SHP77 treated with DMSO at 0.1 percent for 48 hours (cell line): Measurements from ENCODE around the gene TRIB2.

Source experiments
- DNase-seq: peaks from one replicate; lab custom pipeline; 2025; lab: John Stamatoyannopoulos, UW

Gene TRIB2

DNA sequence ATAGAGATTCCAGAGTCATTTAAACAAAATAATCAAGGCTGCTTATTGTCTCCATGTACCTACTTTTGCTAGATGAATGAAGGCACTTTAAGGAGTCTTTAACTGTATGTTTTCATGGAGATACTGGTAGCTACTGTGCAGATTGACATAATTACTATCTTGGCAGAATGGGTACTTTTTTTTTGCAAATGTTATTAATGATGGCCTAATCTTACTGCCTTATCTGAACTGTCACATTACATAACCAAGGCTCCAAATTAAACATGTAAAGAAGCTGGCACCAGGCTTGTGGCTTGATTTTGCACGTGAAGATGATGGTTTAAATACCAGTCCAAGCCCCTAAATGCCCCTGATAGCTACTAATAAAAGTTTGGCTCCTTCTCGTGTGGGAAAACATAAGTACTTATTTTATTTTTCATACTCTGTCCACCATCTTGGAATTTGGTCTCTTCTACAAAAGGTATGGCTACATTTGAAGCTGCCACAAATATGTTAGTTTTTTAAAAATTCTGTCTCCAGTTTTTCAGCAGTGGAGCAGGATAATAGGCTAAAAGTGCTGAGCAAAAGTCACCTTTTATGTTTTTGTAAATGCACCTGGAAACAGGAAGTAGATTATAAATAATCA is 4.1 kb downstream of the TRIB2 start:
- no peak for DNase-seq

DNA sequence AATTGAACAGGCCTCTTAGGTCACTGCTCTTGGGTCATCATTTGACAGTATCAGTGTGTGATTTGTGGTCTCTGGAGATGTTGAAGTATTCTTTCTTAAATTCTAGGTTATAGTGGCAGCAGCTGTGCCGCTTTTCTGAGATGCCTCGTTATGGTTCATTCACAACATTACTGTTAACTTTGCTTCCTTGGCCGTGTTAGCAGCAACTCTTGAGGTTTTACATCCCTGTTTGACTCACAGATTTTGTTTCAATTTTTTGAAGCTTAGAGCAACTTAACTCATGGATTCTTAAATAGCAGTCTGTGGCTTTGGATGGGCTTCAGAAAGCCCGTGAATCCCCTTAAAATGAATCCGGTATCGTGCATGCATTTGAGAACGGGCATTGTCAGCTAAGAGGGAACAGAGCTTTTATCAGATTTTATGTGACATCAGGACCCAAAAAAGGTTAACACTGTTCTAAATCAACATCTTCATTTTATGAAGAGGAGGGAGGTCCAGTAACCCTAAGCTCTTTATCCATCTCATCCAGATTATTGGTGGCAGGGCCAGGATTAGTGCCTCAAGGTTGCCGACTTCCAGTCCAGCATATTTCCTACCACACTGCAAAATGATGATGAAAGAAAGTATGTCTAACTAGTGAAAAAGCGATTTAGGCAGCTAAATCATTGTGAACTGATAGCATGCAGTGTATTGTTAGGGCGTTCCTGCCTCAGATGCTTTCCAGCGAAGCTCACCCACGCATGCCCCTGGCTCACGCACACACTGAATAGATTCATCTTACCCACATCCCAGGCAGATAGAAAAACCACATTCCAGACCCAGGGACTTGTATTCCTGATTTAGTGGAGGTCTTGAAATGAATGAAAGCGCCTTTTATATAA is 5.1 kb downstream of the TRIB2 start:
- DNase-seq, result no peak

- DNase-seq, result no peak
These were observed 5.9 kb downstream of the TRIB2 start for GRCh38 chr2:12722447-12723316.

DNA sequence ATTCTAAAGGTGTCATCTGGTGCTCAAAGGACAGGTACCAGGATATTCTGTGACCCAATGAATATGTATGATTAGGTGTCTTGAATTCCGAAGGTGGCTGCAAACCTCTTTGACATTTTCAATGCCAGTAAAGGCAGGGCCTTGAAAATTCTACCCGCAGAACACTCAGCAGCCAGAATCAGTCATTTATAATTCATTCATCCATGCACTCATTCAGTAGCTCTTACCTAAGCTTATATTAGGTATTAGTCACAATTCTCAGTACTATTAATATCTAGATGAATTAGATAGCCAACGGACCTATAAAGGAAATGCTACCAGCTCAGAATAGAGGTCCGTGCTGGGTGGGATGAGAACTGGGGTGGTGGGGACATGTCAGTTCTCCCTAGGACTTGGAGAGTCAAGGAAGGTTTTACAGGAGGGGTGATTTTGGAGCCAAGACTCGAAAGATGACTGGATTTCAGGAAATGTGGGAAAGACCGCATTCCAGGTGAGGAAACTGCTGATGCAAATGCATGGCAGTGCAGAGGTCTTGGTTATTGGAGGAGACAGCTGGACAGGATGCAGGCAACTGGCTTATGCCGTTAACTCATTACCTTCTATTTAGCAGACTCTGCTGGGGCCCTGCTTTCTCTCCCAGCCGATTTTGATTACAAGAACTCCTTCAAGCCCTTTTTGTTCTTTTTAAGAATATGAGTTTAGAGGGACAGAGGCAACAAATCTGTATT is 7.2 kb downstream of the TRIB2 start:
- no peak for DNase-seq

DNA sequence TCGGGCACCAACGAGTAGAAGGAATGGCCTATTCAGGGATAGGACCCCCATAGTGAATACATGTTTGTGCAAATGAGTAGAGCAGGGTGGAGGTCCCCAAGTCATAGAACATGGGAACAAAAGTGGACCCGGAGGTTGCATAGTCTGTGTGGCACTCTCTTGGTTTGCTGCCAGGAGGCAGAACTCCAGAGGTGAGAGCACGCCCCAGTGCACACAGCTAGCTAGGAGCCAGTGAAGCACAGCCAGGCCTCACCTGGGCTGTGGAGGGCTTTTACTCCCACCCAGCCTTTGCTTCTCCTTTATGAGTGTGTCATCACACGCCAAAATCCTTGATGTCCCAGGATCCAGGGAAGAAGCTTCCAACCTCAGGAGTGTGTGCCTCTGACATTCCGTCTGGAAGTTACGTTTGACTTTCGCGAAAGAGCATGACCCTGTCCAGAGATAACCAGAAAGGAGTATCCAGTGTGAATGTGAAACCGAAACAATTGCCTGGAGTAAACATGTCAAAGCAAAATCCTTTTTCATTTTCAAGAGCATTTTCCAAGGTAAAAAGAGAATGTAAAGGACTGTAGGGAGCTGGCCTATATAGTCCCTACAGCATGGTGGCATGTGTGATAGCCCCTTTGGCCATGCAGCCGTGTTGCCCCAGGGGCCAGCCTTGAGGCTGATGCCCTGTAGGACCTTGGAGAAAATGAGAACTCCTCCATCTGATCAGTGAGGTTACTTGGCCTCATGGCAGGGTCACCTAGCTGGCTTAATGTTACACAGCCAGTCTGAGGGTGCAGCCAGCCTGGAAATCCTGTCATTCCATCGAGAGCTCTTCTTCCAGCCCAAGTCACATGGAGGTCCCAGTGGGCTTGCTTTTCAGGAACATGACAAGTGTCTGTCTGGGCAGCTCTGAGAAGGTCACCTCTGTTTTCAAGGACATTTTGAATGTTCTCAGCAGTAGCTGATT is 8.8 kb downstream of the TRIB2 start:
- DNase-seq, result no peak

DNA sequence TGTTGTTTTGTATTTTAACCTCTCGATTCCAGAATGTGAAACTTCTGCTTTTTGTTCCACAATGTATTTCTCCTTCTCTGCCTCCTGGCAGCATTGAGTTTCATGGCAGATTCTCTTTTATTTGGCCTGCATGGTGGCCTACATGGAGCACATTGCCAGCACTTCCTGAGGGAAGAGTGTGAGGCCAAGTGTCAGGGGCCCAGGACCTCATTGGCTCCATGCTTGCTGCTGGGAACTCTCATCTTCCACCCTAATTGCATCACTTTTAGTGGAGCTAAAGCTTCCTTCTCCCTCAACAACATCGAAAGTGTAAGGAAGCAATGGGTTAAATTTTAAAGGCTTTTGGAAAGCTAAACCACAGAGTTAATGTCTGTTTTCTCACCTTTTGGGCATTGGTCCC is 9.5 kb downstream of the TRIB2 start:
- DNase-seq, result no peak

DNA sequence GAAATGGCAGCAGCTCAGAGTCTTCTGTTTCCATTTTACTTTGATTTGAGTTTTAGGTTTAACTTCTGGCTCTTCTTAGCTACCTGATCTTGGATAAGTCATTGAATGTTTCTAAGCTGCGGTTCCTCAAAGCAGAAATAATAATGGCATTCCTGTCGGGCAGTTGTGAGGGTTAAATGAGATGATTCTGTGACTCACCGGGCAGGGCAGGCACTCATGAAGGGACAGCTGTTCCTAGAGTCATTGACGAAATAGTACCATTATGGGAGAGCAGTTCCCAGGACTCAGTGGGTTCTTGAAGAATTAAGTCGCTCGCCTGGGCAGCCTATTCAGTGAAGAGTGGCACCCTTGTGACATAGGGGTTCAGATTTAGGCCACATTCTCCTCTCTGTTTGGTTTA is 10.3 kb downstream of the TRIB2 start:
- DNase-seq, result no peak

GRCh38 chr2:12727641-12728040 is 10.9 kb downstream of the TRIB2 start:
- DNase-seq, result no peak

DNA sequence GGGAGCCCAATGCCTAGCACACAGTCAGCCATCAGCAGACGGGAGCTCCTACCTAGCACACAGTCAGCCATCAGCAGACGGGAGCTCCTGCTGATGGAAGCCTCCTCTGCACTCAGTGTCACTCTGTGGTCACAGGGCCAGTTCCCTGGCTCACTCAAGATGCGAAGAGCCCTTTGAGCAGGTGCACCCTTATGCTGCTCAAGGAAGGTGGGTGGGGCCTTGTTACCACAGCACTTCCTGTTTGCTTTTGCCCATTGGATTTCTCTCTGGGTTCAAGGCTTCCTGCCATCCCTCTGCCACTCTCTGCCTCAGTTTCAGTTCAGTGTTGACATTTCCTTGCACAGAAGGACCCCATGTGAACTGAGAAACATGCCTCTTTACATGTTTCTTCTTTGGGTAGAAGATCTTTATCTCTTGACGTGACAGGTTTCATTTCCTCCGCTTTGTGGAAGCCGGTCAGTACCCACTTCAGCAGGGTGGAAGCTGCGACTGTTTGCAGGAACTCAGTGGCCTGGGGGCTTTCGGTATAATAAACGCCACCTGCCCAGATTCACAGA is 11.6 kb downstream of the TRIB2 start:
- no peak for DNase-seq

DNA sequence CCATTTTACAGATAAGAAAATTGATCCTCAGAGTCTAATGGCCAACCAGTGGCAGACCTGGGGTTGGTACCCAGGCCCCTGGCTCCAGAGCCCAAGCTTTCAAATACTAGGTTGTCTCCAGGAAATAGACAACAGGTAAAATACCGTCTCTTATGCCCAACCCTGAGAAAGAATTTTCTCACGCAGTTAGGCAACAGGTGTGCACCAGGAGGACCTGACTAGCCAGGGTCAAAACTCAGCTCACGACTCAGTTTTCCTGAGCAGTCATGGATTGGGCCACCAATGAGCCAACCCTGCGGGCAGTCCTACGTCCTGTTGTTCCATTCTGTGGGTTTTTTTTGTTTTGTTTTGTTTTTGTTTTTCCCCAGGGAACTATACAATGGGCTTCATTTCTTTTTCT is 13.5 kb downstream of the TRIB2 start:
- DNase-seq, result no peak

DNA sequence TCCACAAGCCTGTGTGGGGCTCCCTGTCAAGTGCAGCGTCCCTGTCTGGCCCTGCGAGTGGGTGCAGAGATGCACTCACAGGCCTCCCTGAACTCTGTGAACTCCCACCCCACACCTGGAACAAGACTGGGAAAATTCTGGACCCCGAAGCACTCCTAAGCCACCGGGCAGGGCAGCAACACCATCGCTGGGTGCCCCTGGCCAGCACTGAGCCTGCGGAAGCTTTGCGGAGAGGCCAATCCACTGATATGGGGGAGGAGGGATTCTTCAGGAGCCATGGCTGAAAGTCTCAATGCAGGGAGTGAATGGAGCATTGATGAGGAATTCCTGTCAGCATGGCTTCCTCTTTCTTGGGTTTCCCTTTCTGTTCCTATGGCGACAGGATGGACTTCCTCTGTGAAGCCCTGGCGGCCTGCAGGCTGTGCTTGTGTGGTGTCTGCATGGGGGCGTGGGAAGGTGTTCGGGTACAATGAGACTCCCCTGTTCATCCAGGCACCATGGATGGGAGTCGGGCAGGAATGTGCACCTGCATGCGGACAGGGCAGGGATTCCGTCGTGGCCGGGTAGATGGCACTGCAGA is 15.1 kb downstream of the TRIB2 start:
- DNase-seq, result no peak

DNA sequence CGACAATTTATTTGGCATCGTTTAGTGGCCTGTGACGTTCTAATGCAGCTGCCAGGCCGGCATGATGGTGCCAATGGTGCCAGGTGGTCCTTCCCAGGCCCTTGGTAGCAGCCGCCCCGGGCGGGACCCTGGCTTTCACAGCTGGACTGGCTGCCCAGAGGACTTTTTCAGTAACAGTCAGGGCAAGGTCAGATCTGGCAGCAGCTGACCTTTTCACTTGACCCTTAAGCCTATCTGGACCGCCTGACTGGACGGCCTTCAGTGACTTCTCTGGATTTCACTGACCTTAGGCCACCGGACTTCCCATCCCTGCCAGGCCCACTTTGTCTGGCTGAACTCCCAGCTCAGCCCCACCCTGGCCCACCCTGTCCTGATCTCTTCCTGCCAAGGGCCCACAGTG is 15.9 kb downstream of the TRIB2 start:
- DNase-seq, result no peak

GRCh38 chr2:12733846-12734245 is 17.1 kb downstream of the TRIB2 start:
- no peak for DNase-seq

DNA sequence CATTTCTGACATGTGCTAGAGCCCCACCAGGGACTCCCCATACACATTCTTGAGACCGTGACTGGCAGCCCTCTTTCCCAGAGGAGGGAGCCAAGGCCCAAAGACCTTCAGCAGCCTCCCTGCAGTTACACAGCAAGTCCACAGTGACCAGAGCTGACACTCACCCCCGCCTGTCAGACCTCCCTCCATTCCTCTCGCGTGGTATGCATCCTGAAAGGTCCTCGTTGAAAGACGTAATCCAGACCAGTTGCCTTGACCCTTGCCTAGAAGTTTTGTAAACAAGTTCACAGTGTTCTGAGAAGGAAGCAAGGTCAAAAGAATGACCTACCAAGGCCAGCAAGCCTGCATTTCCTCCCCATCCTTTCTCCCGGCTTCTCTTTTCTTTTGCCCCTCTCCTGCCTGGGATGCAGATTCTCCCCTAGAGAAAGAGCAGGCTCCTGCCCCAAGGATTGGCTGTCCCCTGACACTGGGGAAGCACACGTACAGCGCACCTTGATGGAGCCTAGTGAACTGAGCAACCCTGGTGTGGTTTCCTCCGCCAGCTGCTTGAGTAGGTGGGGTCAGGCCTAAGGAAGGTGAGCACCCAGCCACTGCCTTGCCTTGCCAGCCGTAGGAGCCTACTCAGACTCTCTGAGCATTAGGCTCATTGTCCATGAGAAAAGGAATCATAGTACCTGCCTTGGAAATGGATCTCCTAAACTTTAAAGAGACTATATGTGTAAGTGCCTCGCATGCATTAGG is 18.3 kb downstream of the TRIB2 start:
- DNase-seq, result no peak

DNA sequence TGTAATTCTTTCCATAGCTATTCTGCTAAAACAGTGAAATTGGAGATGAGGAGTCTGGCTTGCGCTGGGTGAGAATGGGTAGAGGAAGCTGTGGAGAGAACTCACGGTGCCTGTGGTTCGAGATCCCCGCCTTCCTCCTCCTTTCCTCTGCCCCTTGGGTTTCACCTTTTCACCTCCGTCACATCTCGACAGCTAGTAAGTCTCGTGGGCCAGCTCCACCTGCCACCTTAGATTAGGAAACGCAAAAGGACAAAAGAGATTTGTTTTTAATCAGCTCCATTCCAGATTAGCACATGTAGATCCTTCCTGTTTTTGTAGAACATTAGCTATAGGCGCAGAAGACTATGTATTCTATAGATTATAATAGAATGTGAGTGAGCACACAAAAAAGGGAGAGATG is 20.6 kb downstream of the TRIB2 start:
- DNase-seq, result no peak

DNA sequence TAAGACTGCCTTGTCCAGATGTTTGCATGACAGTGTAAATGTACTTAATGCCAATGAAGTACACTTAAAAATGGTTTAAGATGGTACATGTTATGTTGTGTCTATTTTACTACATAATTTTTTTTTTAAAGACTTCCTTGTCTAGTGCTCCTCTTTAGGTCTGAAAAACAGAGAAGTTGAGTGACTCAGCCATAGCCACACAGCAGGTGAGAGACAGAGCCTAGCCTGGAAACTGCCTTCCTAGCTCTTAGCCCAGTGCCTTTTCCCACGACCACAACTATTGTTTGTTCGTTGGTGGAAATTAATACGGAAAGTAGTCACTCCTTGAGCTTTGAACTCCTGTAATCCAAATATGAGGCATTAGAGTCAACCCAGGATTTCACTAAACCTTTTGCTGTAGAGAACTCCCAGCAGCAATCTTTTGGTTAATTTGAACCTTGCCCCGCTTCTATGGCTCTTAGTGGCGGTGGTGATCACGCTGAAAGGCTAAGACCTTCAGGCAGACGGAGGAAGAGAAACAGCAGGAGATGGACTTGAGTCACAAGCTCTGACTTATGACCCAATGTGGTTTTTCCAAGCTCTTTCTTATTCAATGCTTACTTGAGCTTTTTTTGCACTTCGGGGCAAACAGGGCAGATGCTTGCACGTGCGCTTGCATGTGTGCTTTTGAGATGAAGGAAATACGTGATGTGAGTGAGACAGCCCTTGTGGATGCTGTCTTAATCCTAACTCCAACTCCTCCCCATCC is 21.2 kb downstream of the TRIB2 start:
- no peak for DNase-seq

- no peak for DNase-seq
These were observed 23.1 kb downstream of the TRIB2 start for GRCh38 chr2:12739721-12740254.

- no peak for DNase-seq
These were observed 24.6 kb downstream of the TRIB2 start for GRCh38 chr2:12741380-12741779.
